ENCODE measurements around the gene SMTNL2. TPM values are rescaled to one million over a fixed set of nuclear protein-coding genes. Genes with fewer than 3 reads are reported as not detected.

The SMTNL2 gene
- total RNA-seq, 4 donors from 2014 or later: 0.44 to 0.81 (median 0.67) TPM

DNA sequence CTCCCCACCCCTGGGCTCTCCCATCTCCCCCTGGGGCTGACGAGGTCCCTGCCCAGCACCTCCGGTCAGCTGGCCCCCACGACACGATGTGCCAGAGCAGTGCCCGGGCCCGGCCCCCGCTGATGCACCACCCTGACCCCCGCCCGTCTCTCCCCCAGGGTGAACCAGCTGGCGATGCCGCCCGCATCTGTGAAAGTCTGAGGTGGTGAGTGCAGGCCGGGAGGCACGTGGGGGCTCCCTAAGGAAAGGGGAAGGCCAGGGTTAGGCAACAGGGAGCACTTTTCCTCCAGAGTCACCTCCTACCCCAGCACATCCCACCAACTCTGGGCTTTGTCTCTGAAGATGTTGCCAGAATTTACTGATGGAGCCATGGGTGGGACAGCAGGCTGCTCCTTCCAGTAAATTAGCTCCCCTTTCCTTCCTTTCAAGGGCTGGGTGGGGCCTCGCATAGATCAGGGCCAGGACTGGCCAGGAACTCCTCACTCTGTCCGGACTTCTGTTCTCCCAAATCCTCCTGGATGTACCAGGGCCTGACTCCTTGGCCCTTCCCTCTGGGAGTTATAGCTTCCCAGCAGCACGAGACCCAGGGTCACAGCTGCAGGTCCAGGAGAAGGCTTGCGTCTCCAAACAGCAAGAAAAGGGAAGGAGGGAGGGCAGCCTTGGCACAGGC lies 47.5 kb upstream of the SMTNL2 start:
- TF ChIP-seq, protein P1, sequence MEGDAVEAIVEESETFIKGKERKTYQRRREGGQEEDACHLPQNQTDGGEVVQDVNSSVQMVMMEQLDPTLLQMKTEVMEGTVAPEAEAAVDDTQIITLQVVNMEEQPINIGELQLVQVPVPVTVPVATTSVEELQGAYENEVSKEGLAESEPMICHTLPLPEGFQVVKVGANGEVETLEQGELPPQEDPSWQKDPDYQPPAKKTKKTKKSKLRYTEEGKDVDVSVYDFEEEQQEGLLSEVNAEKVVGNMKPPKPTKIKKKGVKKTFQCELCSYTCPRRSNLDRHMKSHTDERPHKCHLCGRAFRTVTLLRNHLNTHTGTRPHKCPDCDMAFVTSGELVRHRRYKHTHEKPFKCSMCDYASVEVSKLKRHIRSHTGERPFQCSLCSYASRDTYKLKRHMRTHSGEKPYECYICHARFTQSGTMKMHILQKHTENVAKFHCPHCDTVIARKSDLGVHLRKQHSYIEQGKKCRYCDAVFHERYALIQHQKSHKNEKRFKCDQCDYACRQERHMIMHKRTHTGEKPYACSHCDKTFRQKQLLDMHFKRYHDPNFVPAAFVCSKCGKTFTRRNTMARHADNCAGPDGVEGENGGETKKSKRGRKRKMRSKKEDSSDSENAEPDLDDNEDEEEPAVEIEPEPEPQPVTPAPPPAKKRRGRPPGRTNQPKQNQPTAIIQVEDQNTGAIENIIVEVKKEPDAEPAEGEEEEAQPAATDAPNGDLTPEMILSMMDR (IDR thresholded peaks at IDR 0.05): no peak
- TF ChIP-seq POLR2A (IDR thresholded peaks at IDR 0.05): no peak
- intact Hi-C loops (cut with DNase I): loop anchor here (10.0 kb wide), 1 partner anchor 92 kb away; no protein-coding TSS in a partner anchor
- Histone ChIP-seq H3K27me3 (no peaks in the 10 kb centered on the region), H3K4me3 (replicated peaks in 1 of 3) (no peak overlapping the region), H3K9me3 (no peaks in the 10 kb centered on the region), H3K27ac (peak overlapping the region in 2 of 3 donors; percentile 36 to 45), H3K36me3 (peaks cover 16 to 23% of the 10 kb centered on the region in 2 donors), H3K4me1 (peaks cover 0 to 53% of the 10 kb centered on the region in 2 donors)
- no peak for DNase-seq
- WGBS, 2 donors: 66 to 76% methylated on average over 18 of the region's 18 CpGs

DNA sequence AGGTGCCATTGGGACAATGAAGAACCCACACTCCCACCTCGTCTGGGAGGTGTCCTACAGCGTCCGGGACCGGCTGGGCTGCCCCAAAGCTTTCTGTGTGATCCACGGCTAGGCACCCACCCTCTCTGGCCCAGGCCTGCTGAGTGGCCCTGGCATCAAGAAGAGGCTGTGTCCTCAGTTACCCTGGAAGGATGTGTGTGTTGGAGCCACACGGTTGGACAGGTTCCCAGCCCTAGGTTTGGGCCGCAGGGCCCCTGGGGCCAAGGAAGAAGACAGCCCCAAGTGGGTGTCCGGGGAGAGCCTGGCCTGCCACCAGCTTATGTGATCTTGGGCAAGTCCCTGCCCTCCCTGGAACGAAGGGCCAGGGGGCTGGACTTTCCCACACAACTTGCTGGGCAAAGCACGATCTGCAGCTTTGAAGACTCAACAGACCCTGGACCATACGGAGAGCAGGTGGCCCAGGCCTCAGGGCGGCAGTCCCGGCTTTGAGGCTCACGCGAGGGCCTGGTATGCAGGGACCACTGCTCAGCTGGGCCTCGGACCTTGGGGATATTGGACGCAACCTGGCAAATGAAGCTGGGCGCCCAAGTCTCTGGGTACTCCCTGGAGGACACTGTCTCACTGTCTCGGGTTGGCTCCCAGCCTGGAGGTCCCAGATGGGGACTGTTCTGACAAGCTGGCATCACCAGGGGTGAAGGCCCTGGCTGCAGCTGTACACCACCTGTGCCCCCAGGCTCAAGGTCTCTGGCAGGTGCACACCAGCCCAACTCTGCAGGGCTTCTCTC lies 46.7 kb upstream of the SMTNL2 start:
- WGBS, 2 donors: 80 to 82% methylated on average over 2 to 16 of the region's 19 CpGs
- Histone ChIP-seq H3K9me3 (no peaks in the 10 kb centered on the region), H3K27ac (peak overlapping the region in 2 of 3 donors; percentile 36 to 45), H3K4me3 (replicated peaks in 1 of 3) (no peak overlapping the region), H3K4me1 (peaks cover 0 to 53% of the 10 kb centered on the region in 2 donors), H3K36me3 (peaks cover 24 to 31% of the 10 kb centered on the region in 2 donors), H3K27me3 (no peaks in the 10 kb centered on the region)
- no peak for TF ChIP-seq POLR2A (IDR thresholded peaks at IDR 0.05)
- TF ChIP-seq, protein P1 (IDR thresholded peaks at IDR 0.05): no peak
- no peak for DNase-seq
- intact Hi-C loops (cut with DNase I): loop anchor here (10.0 kb wide), 1 partner anchor 93 kb away; no protein-coding TSS in a partner anchor

DNA sequence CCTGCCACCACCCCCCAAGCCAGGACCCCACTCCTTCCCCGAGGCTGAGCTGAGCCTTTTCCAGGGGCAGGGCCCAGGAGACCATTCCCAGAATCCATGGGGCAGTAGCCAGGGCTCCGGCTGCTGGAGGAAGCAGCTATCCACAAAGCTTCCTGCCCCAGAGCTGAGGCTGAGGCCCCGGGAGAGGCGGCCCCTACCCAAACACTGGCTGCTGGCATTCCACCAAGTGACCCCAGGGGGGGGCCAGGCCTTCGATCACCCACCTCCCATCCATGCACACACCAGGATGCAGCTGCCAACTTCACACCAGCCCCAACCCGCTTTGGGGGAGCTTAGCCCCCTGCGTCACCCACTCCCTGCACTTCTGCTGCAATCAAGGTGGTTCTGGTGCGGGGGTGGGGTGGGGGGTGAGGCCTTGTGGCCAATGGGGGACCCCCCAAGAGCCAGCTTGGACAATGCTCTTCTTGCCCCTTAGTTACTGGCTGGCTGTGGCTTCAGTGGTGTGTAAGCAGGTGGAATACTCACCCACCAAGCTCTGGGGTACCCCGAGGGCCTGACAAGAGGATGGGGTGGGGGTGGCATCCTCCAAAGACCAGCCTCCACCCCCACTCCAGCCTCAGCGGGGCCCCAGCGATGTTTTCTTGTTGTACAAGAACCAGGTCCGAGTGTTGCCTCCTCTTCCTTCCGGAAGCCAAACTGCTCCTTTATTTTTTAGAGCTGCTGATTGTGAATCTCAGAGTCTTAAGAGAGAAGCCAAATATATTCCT lies 45.9 kb upstream of the SMTNL2 start:
- Histone ChIP-seq H3K9me3 (no peaks in the 10 kb centered on the region), H3K4me3 (replicated peaks in 1 of 3) (no peak overlapping the region), H3K36me3 (peaks cover 28 to 37% of the 10 kb centered on the region in 2 donors), H3K4me1 (peaks cover 0 to 53% of the 10 kb centered on the region in 2 donors), H3K27me3 (no peaks in the 10 kb centered on the region), H3K27ac (no peak overlapping the region)
- WGBS, 2 donors: 71 to 83% methylated on average over 6 to 9 of the region's 13 CpGs
- intact Hi-C loops (cut with DNase I): loop anchor here (10.0 kb wide), 1 partner anchor 94 kb away; no protein-coding TSS in a partner anchor
- DNase-seq: no peak
- no peak for TF ChIP-seq POLR2A (IDR thresholded peaks at IDR 0.05)
- TF ChIP-seq, protein P1 (IDR thresholded peaks at IDR 0.05): no peak

DNA sequence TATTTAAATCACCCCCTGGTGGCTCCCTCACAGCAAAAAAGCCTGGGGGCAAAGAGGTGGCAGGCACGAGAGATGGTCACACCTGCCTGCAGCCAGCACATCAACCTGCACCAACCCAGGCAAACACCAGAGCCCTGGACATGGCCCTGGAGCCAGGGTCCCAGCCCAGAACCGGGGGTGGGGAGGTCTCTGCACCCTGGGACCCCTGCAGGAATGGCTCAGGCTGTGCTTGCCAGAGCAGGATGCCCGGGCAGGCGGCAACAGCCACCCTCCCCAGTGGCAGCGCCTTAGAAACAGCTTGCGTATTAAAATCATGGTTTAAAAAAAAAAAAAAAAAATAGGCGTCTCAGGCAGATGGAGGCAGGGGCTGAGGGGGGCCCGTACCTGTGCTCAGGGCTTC lies 45.3 kb upstream of the SMTNL2 start:
- Histone ChIP-seq H3K27me3 (no peaks in the 10 kb centered on the region), H3K4me1 (peaks cover 0 to 48% of the 10 kb centered on the region in 2 donors), H3K4me3 (replicated peaks in 1 of 3) (no peak overlapping the region), H3K9me3 (no peaks in the 10 kb centered on the region), H3K27ac (no peak overlapping the region), H3K36me3 (peaks cover 28 to 37% of the 10 kb centered on the region in 2 donors)
- no peak for TF ChIP-seq POLR2A (IDR thresholded peaks at IDR 0.05)
- TF ChIP-seq, protein P1 (IDR thresholded peaks at IDR 0.05): no peak
- intact Hi-C loops (cut with DNase I): loop anchor here (10.0 kb wide), 1 partner anchor 94 kb away; no protein-coding TSS in a partner anchor
- 88 to 89% methylated on average over 8 of the region's 8 CpGs for WGBS, 2 donors
- DNase-seq: no peak
